GM12878 (cell line): Measurements from ENCODE around the gene PPP3CA. TPM values are rescaled to one million over a fixed set of nuclear protein-coding genes. Genes with fewer than 3 reads are reported as not detected.

Experiments
- ATAC-seq: fragments of 200-7000 bp; cut with Tn5 transposase; 3 replicates; pipeline ENCODE4 v1.9.1; 2020; ENCODE audit warnings: mild to moderate bottlenecking, moderate library complexity
- BruUV-seq: library from RNA; stranded (reverse); fragments of 400-500 nt; replicated peaks from 2 replicates; lab custom pipeline; 2021; lab: Mats Ljungman, UMichigan
- CTCF ChIA-PET: fragments of 300-600 bp; sonication (Branson Sonifier 250); formaldehyde crosslinking; extraction: SDS; loops from one replicate; lab custom pipeline; 2021; ENCODE audit warnings: inconsistent platforms; lab: Yijun Ruan, JAX
- POLR2A ChIA-PET: fragments of 350-600 bp; formaldehyde crosslinking; extraction: SDS; loops from one replicate; lab custom pipeline; 2021; ENCODE audit warnings: inconsistent platforms; lab: Charles Lee
- RAD21 ChIA-PET: fragments of 300-600 bp; sonication (Branson Sonifier 250); formaldehyde crosslinking; loops from one replicate; lab custom pipeline; 2023; ENCODE audit warnings: antibody characterized with exemption; ENCODE audit not compliant: unreplicated experiment; lab: Charles Lee
- SMC1A ChIA-PET: fragments of 300-600 bp; sonication (Branson Sonifier 250); formaldehyde crosslinking; loops from one replicate; lab custom pipeline; 2023; ENCODE audit not compliant: unreplicated experiment, uncharacterized antibody; lab: Charles Lee
- DNase-seq: peaks from one replicate; pipeline ENCODE4 v3.0.0-alpha.2; 2011; ENCODE audit warnings: low read depth, low spot score
- FAIRE-seq: peaks from 3 replicates; lab custom pipeline; 2011; peaks lifted over from hg19 to GRCh38; lab: Jason Lieb, UNC
- H2AFZ ChIP-seq: 2 replicates; pipeline ENCODE4 v1.6.0; 2011; ENCODE audit warnings: low read depth, low read length, control low read depth; ENCODE audit not compliant: control insufficient read depth
- H3K27ac ChIP-seq: 2 replicates; pipeline ENCODE4 v1.5.1; 2011; ENCODE audit warnings: control low read depth; ENCODE audit not compliant: control insufficient read depth, insufficient read depth
- H3K27me3 ChIP-seq, 2 experiments: replicated peaks in 1 of 2; 2 replicates each; pipeline versions ENCODE4 v1.6.0 to v1.6.1; 2011; ENCODE audit warnings: low read length in 1 of 2; ENCODE audit not compliant: control insufficient read depth in 2 of 2, insufficient read depth in 2 of 2
- H3K36me3 ChIP-seq, 2 experiments: 2 replicates each; pipeline ENCODE4 v1.5.1; 2011; ENCODE audit warnings: low read length in 1 of 2; ENCODE audit not compliant: control insufficient read depth in 2 of 2, insufficient read depth in 2 of 2
- H3K4me1 ChIP-seq: 2 replicates; pipeline ENCODE4 v1.6.1; 2011; ENCODE audit warnings: mild to moderate bottlenecking, low read length, moderate library complexity, mixed read lengths; ENCODE audit not compliant: control insufficient read depth, insufficient read depth
- H3K4me2 ChIP-seq: 2 replicates; pipeline ENCODE4 v1.6.0; 2011; ENCODE audit warnings: control low read depth; ENCODE audit not compliant: control insufficient read depth, insufficient read depth
- H3K4me3 ChIP-seq: fragments of 200-600 bp; sonication (generic); 2 replicates; pipeline ENCODE4 v1.5.1; 2016
- H3K79me2 ChIP-seq: 2 replicates; pipeline ENCODE4 v1.6.0; 2011; ENCODE audit warnings: low read length; ENCODE audit not compliant: control insufficient read depth, insufficient read depth
- H3K9ac ChIP-seq: 2 replicates; pipeline ENCODE4 v1.8.0; 2011; ENCODE audit warnings: low read length, control low read depth, mixed read lengths; ENCODE audit not compliant: control insufficient read depth, insufficient read depth
- H3K9me3 ChIP-seq: replicated peaks from 3 replicates; pipeline ENCODE4 v1.5.1; 2011; ENCODE audit warnings: mild to moderate bottlenecking, low read length; ENCODE audit not compliant: control insufficient read depth, insufficient read depth
- H4K20me1 ChIP-seq: 2 replicates; pipeline ENCODE4 v1.6.0; 2011; ENCODE audit not compliant: control insufficient read depth, insufficient read depth
- SPI1 ChIP-seq: IDR thresholded peaks from 2 replicates; pipeline ENCODE4 v1.6.1; 2011; ENCODE audit warnings: low read depth, mild to moderate bottlenecking, low read length, moderate library complexity, borderline replicate concordance; ENCODE audit not compliant: insufficient read depth
- SUPT20H ChIP-seq: IDR thresholded peaks from 2 replicates; pipeline ENCODE4 v1.6.1; 2011; ENCODE audit warnings: low read depth, mild to moderate bottlenecking, low read length, moderate library complexity, borderline replicate concordance; ENCODE audit not compliant: control insufficient read depth
- TCF12 ChIP-seq: IDR thresholded peaks from 2 replicates; pipeline ENCODE4 v1.6.1; 2011; ENCODE audit warnings: low read depth, mild to moderate bottlenecking, low read length
- WGBS: methylation state at CpG from one replicate; pipeline ENCODE4 v1.1.6; 2016; ENCODE audit warnings: low lambda C conversion rate; ENCODE audit not compliant: insufficient replicate concordance, insufficient coverage; ENCODE audit errors: missing lambda C conversion rate; 5-methylcytosine and 5-hydroxymethylcytosine counted together
- in situ Hi-C: fragments of 300-500 bp; cut with MboI; formaldehyde crosslinking; loops from 9 replicates; pipeline ENCODE4 v1.14.3; 2018; ENCODE audit warnings: mixed read lengths
- intact Hi-C: fragments of 100-400 bp; cut with micrococcal nuclease; formaldehyde crosslinking; loops from one replicate; pipeline ENCODE4 v1.14.2; 2022; ENCODE audit not compliant: unreplicated experiment
- polyA plus RNA-seq, 11 experiments: library from polyadenylated mRNA; depleted of rRNA in 4 of 11; unstranded in 6 of 11; stranded (reverse) in 5 of 11; fragments of >200 nt; fragmentation: Nextera tagmentation in 4 of 11; fragmentation: Illumina TruSeq in 1 of 11; extraction: Ambion mirVana in 4 of 11; extraction: Trizol in 1 of 11; gene quantifications; 1 replicate in 1 of 11; 2 replicates in 10 of 11; pipeline versions ENCODE4 v1.2.1 to v1.2.3, GENCODE V29; 2011 to 2016; ENCODE audit warnings: inconsistent platforms in 2 of 11, missing spikeins in 2 of 11, low read depth in 1 of 11
- total RNA-seq, 4 experiments: library from RNA; depleted of rRNA in 3 of 4; stranded (reverse); fragments of >200 nt in 3 of 4; fragmentation: Illumina TruSeq in 1 of 4; extraction: Trizol in 1 of 4; gene quantifications; 2 replicates each; pipeline versions ENCODE4 v1.2.1 to v1.2.3, GENCODE V29; 2013 to 2021
- TF ChIP-seq, protein P1 (sequence below): fragments of 450-650 bp; IDR thresholded peaks from 2 replicates; pipeline ENCODE4 v1.6.1; 2016; ENCODE audit warnings: mild to moderate bottlenecking
- TF ChIP-seq, protein P2 (sequence below): fragments of 450-650 bp; IDR thresholded peaks from 2 replicates; pipeline ENCODE4 v1.6.1; 2016; ENCODE audit warnings: mild to moderate bottlenecking

The PPP3CA gene
- total and polyA plus RNA-seq, 10 of the 15 experiments (the other 5 are each of a cell fraction or from before 2014, with no cell fraction given), result 0.33 to 9.0 (median 1.0) TPM

GRCh38 chr4:101177154-101177553 is 170.2 kb downstream of the PPP3CA start (continued):
- TF ChIP-seq, protein P1, sequence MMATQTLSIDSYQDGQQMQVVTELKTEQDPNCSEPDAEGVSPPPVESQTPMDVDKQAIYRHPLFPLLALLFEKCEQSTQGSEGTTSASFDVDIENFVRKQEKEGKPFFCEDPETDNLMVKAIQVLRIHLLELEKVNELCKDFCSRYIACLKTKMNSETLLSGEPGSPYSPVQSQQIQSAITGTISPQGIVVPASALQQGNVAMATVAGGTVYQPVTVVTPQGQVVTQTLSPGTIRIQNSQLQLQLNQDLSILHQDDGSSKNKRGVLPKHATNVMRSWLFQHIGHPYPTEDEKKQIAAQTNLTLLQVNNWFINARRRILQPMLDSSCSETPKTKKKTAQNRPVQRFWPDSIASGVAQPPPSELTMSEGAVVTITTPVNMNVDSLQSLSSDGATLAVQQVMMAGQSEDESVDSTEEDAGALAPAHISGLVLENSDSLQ, result no peak

DNA sequence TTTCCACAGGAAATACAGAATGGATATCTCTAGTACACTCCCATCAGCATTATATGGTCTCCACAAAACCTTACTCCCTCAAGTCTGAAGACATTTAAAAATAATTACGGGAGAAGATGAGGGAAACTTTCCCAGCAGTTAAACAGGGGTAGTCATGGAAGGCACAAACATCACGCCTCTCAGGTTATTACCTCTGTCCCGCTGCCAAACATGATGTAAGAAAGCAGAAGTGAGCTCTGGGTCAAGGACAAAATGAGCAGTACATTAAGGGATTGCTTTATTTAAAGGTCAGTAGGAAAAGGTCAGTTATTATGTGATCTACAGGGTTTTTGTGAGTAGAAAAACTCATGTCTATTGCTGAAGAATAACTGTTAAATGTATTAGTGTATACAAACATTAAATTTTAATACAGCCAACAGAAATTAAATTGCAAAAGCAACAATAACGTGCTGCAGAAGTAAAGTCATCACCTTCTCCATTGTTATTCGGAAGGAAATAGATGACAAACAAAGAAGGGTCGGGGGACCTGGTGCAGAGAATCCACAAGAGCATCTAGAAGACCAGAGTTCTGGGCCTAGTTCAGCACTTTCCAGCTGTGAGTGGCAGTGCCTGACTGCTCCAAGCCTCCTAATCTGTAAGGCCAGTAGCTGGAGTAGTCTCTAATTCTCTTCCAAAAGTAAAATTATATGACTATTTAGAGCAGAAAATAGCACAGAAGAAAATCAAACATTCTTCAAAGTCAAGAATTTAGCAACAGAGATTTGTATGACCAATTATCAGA is 171.2 kb downstream of the PPP3CA start:
- FAIRE-seq (no peak), DNase-seq (no peak), ATAC-seq (0 out of 3 replicates have a peak, but pooled peaks have one; percentile 21)
- POLR2A ChIA-PET, result no interaction called here
- BruUV-seq, result no TSS peak
- no peaks in the 10 kb centered on the region for H3K4me1 ChIP-seq
- in situ Hi-C loops (no loop called here), intact Hi-C loops (no loop called here)
- no peaks in the 10 kb centered on the region for H4K20me1 ChIP-seq
- RAD21 ChIA-PET, result no interaction called here
- no peaks in the 10 kb centered on the region for H3K79me2 ChIP-seq
- TF ChIP-seq, protein P2, sequence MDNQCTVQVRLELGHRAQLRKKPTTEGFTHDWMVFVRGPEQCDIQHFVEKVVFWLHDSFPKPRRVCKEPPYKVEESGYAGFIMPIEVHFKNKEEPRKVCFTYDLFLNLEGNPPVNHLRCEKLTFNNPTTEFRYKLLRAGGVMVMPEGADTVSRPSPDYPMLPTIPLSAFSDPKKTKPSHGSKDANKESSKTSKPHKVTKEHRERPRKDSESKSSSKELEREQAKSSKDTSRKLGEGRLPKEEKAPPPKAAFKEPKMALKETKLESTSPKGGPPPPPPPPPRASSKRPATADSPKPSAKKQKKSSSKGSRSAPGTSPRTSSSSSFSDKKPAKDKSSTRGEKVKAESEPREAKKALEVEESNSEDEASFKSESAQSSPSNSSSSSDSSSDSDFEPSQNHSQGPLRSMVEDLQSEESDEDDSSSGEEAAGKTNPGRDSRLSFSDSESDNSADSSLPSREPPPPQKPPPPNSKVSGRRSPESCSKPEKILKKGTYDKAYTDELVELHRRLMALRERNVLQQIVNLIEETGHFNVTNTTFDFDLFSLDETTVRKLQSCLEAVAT, result no peak
- TF ChIP-seq TCF12 (no peak), SUPT20H (no peak), SPI1 (peak; percentile 36; the same call in 1 of the 2 replicates)
- 92% methylated on average over 6 of the region's 6 CpGs for WGBS
- no peak overlapping the region for H3K4me2 ChIP-seq
- no peaks in the 10 kb centered on the region for H3K9me3 ChIP-seq
- H3K9ac ChIP-seq, result no peak overlapping the region
- no peak overlapping the region for H2AFZ ChIP-seq
- no peaks in the 10 kb centered on the region for H3K27me3 ChIP-seq
- H3K36me3 ChIP-seq, result no peaks in the 10 kb centered on the region
- H3K4me3 ChIP-seq, result no peak overlapping the region
- CTCF ChIA-PET, result no interaction called here
- SMC1A ChIA-PET, result interaction anchor here (1.2 to 4.2 kb wide), 3 partner anchors 11 to 554 kb away, joined by 3 to 22 read pairs (median 8); no protein-coding TSS in a partner anchor
- H3K27ac ChIP-seq, result no peak overlapping the region
